ENCODE data around the gene HLA-DPB1. TPM values are rescaled to one million over a fixed set of nuclear protein-coding genes. Genes with fewer than 3 reads are reported as not detected.
A peak's percentile ranks its signal among the peaks of the same experiment; 100 is the strongest.

HLA-DPB1 gene
- total RNA-seq, 1 donor from 2014 or later = 72.7 TPM

GRCh38 chr6:33078919-33079521 lies 3.2 kb downstream of the HLA-DPB1 start:
- intact Hi-C loops (cut with DNase I) = loop anchor here (10.0 kb wide), 1 partner anchor 184 kb away; no protein-coding TSS in a partner anchor

GRCh38 chr6:33079580-33079979 lies 3.8 kb downstream of the HLA-DPB1 start:
- Histone ChIP-seq H3K4me3 (no peak overlapping the region), H3K9me3 (no peaks in the 10 kb centered on the region), H3K4me1 (peaks cover 0 to 3% of the 10 kb centered on the region in 2 donors), H3K36me3 (no peaks in the 10 kb centered on the region), H3K27ac (peak overlapping the region; percentile 84 to 92), H3K27me3 (no peaks in the 10 kb centered on the region)
- intact Hi-C loops (cut with DNase I) = loop anchor here (10.0 kb wide), 1 partner anchor 185 kb away; no protein-coding TSS in a partner anchor
- TF ChIP-seq, protein P1, sequence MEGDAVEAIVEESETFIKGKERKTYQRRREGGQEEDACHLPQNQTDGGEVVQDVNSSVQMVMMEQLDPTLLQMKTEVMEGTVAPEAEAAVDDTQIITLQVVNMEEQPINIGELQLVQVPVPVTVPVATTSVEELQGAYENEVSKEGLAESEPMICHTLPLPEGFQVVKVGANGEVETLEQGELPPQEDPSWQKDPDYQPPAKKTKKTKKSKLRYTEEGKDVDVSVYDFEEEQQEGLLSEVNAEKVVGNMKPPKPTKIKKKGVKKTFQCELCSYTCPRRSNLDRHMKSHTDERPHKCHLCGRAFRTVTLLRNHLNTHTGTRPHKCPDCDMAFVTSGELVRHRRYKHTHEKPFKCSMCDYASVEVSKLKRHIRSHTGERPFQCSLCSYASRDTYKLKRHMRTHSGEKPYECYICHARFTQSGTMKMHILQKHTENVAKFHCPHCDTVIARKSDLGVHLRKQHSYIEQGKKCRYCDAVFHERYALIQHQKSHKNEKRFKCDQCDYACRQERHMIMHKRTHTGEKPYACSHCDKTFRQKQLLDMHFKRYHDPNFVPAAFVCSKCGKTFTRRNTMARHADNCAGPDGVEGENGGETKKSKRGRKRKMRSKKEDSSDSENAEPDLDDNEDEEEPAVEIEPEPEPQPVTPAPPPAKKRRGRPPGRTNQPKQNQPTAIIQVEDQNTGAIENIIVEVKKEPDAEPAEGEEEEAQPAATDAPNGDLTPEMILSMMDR (IDR thresholded peaks at IDR 0.05) = no peak
- no peak for DNase-seq (ENCODE audit: low spot score in 2 of 2)

More at GRCh38 chr6:33078919-33079521, 3.2 kb downstream of the HLA-DPB1 start:
- H3K27me3 ChIP-seq = no peaks in the 10 kb centered on the region
- no peaks in the 10 kb centered on the region for H3K36me3 ChIP-seq
- H3K27ac ChIP-seq = no peak overlapping the region
- H3K4me3 ChIP-seq = no peak overlapping the region
- H3K4me1 ChIP-seq = peaks cover 0 to 3% of the 10 kb centered on the region in 2 donors
- TF ChIP-seq, protein P1 (IDR thresholded peaks at IDR 0.05) = no peak
- DNase-seq (ENCODE audit: low spot score in 2 of 2) = no peak
- H3K9me3 ChIP-seq = no peaks in the 10 kb centered on the region

GRCh38 chr6:33080127-33081089 lies 4.6 kb downstream of the HLA-DPB1 start:
- peak; percentile 58 to 82 for DNase-seq (ENCODE audit: low spot score in 2 of 2)
- H3K4me3 ChIP-seq = peak overlapping the region; percentile 50 to 74
- peaks cover 2 to 8% of the 10 kb centered on the region in 2 donors for H3K36me3 ChIP-seq
- peaks cover 0 to 3% of the 10 kb centered on the region in 2 donors for H3K4me1 ChIP-seq
- intact Hi-C loops (cut with DNase I) = loop anchor here (5.0 kb wide), 1 partner anchor 63 kb away; no protein-coding TSS in a partner anchor
- TF ChIP-seq, protein P1 (IDR thresholded peaks at IDR 0.05) = no peak
- peak overlapping the region; percentile 84 to 92 for H3K27ac ChIP-seq
- H3K9me3 ChIP-seq = no peaks in the 10 kb centered on the region
- H3K27me3 ChIP-seq = no peaks in the 10 kb centered on the region

DNA sequence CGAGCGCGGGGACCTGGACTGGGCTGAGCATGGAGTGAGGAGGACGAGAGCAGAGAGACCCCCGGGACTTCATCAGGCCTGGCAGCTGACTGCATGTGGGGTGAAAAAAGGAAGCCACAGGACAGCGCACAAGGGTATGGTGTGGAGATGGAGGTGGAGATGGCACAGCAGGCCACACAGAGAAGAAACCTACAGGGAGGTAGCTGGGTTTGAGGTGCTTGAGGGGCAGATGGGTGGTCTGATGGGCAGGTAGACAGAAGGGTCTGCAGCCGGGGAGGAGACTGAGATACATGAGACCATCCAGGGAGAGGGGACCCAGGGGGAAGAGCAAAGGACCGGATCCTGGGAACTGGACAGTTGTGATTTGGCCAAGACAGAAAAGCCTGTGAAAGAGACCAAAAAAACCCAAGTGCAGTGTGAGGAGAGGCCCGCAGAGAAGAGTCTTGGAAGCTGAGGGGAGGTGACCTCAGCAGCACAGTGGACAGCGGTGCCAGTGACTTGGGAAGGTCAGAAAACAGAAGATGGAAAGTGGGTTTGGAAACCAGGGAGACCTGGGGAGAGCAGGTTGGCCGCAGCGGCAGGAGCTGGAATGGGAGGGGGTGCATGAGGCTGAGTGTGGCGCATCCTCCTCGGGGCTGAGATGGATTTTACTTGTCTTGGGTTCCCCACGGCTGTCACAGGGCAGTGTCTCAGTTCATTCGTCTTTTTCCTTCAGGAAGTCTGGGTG lies 5.5 kb downstream of the HLA-DPB1 start:
- TF ChIP-seq, protein P1 (IDR thresholded peaks at IDR 0.05) = no peak
- Histone ChIP-seq H3K27me3 (no peaks in the 10 kb centered on the region), H3K4me1 (peaks cover 0 to 3% of the 10 kb centered on the region in 2 donors), H3K4me3 (peak overlapping the region; percentile 50 to 74), H3K9me3 (no peaks in the 10 kb centered on the region), H3K36me3 (peaks cover 2 to 16% of the 10 kb centered on the region in 2 donors), H3K27ac (peak overlapping the region; percentile 84 to 92)
- DNase-seq (ENCODE audit: low spot score in 2 of 2) = no peak
- intact Hi-C loops (cut with DNase I) = loop anchor here (5.0 kb wide), 1 partner anchor 64 kb away; no protein-coding TSS in a partner anchor

DNA sequence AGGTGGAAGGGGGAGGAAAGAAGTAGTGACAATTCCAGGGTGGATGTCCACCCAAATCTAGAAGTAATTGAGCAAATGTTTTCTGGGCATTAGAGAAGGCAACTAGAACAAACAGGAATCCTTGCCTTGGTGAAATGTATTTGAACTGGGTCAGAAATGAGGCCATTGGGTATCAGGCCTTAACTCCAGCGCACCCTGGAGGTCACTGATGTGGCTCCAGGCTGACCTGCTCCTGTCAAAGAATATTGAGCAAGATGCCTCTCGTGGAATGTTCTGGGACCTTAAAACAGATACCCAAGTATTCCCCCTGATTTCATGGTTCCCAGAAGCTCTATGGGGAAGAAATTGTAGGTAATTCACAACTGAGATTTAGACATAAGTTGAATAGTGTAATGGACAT lies 6.9 kb downstream of the HLA-DPB1 start:
- Histone ChIP-seq H3K27me3 (no peaks in the 10 kb centered on the region), H3K4me1 (peaks cover 0 to 3% of the 10 kb centered on the region in 2 donors), H3K27ac (peak overlapping the region; percentile 2 to 27), H3K36me3 (peaks cover 2 to 25% of the 10 kb centered on the region in 2 donors), H3K4me3 (no peak overlapping the region), H3K9me3 (no peaks in the 10 kb centered on the region)
- no peak for DNase-seq (ENCODE audit: low spot score in 2 of 2)
- TF ChIP-seq, protein P1 (IDR thresholded peaks at IDR 0.05) = peak in 2 of 3 experiments; percentile 65 to 69
- intact Hi-C loops (cut with DNase I) = loop anchor here (5.0 kb wide), 1 partner anchor 65 kb away; no protein-coding TSS in a partner anchor

Data from ascending aorta (tissue), 2 donors.